ENCODE measurements around the gene ZNF428. TPM values are rescaled to one million over a fixed set of nuclear protein-coding genes. Genes with fewer than 3 reads are reported as not detected.
A peak's percentile ranks its signal among the peaks of the same experiment; 100 is the strongest.

ZNF428 gene
- total and polyA plus RNA-seq, 2 donors (not counting 1 experiment from before 2014, with no cell fraction given) = 17.2 to 43.9 TPM

GRCh38 chr19:43561139-43561970 is 58.1 kb downstream of the ZNF428 start:
- no peak for TF ChIP-seq EZH2 (IDR thresholded peaks at IDR 0.05; ENCODE audit: low read length, missing control alignments)
- TF ChIP-seq CTCF (conservative IDR thresholded peaks at IDR 0.05 in 1 of 2, IDR thresholded peaks at IDR 0.05 in 1 of 2; ENCODE audit: low read depth in 1 of 2, low read length in 2 of 2) = no peak
- H3K4me2 ChIP-seq (ENCODE audit: extremely low read depth, insufficient read depth, low read length) = no peak overlapping the region
- no peaks in the 10 kb centered on the region for H3K79me2 ChIP-seq (ENCODE audit: control insufficient read depth, insufficient read depth, low read length)
- no peak overlapping the region for H3K9ac ChIP-seq (ENCODE audit: insufficient read depth, low read length)
- H4K20me1 ChIP-seq (ENCODE audit: control insufficient read depth, extremely low read depth, insufficient read depth, low read length) = no peaks in the 10 kb centered on the region
- no peaks in the 10 kb centered on the region for H3K9me3 ChIP-seq (ENCODE audit: control insufficient read depth, insufficient read depth, low read depth, low read length)
- H3K36me3 ChIP-seq (ENCODE audit: control insufficient read depth, insufficient read depth, low read length) = peaks cover 6% of the 10 kb centered on the region
- no peaks in the 10 kb centered on the region for H3K27me3 ChIP-seq (ENCODE audit: control insufficient read depth, insufficient read depth, low read length)
- peaks cover 12% of the 10 kb centered on the region for H3K4me1 ChIP-seq (ENCODE audit: control insufficient read depth, extremely low read depth, insufficient read depth, low read length)
- no peak for DNase-seq (ENCODE audit: low read depth in 2 of 2)
- peak overlapping the region; percentile 26 for H3K27ac ChIP-seq (ENCODE audit: insufficient read depth, low read length)
- H2AFZ ChIP-seq (ENCODE audit: low read length) = no peak overlapping the region
- H3K4me3 ChIP-seq (replicated peaks in 1 of 4; ENCODE audit: control extremely low read depth in 1 of 4, insufficient read depth in 1 of 4, low read depth in 3 of 4, low read length in 4 of 4) = no peak overlapping the region

GRCh38 chr19:43560687-43561086 is 58.7 kb downstream of the ZNF428 start:
- no peak overlapping the region for H3K9ac ChIP-seq (ENCODE audit: insufficient read depth, low read length)
- H3K27me3 ChIP-seq (ENCODE audit: control insufficient read depth, insufficient read depth, low read length) = no peaks in the 10 kb centered on the region
- H2AFZ ChIP-seq (ENCODE audit: low read length) = no peak overlapping the region
- no peak overlapping the region for H3K4me3 ChIP-seq (replicated peaks in 1 of 4; ENCODE audit: control extremely low read depth in 1 of 4, insufficient read depth in 1 of 4, low read depth in 3 of 4, low read length in 4 of 4)
- H3K4me1 ChIP-seq (ENCODE audit: control insufficient read depth, extremely low read depth, insufficient read depth, low read length) = peaks cover 12% of the 10 kb centered on the region
- H3K27ac ChIP-seq (ENCODE audit: insufficient read depth, low read length) = peak overlapping the region; percentile 26
- H4K20me1 ChIP-seq (ENCODE audit: control insufficient read depth, extremely low read depth, insufficient read depth, low read length) = no peaks in the 10 kb centered on the region
- TF ChIP-seq CTCF (conservative IDR thresholded peaks at IDR 0.05 in 1 of 2, IDR thresholded peaks at IDR 0.05 in 1 of 2; ENCODE audit: low read depth in 1 of 2, low read length in 2 of 2) (no peak), EZH2 (IDR thresholded peaks at IDR 0.05; ENCODE audit: low read length, missing control alignments) (no peak)
- H3K9me3 ChIP-seq (ENCODE audit: control insufficient read depth, insufficient read depth, low read depth, low read length) = no peaks in the 10 kb centered on the region
- no peaks in the 10 kb centered on the region for H3K79me2 ChIP-seq (ENCODE audit: control insufficient read depth, insufficient read depth, low read length)
- H3K36me3 ChIP-seq (ENCODE audit: control insufficient read depth, insufficient read depth, low read length) = peaks cover 6% of the 10 kb centered on the region
- H3K4me2 ChIP-seq (ENCODE audit: extremely low read depth, insufficient read depth, low read length) = no peak overlapping the region
- DNase-seq (ENCODE audit: low read depth in 2 of 2) = no peak

Other genes starting within 250 kb of the ZNF428 start
- gene TEX101, start 204.7 kb downstream of the ZNF428 start, total RNA-seq = not detected in 2 replicates
- not detected in 2 replicates for gene TEX101, start 204.7 kb downstream of the ZNF428 start, polyA plus RNA-seq
- gene LYPD3, start 154.0 kb downstream of the ZNF428 start, total RNA-seq = 0.50 and 0.51 TPM in 2 replicates
- gene LYPD3, start 154.0 kb downstream of the ZNF428 start, polyA plus RNA-seq = 0.35 and 1.4 TPM in 2 replicates
- 22.3 and 35.8 TPM in 2 replicates for gene PHLDB3, start 114.9 kb downstream of the ZNF428 start, total RNA-seq
- 1.8 and 4.4 TPM in 2 replicates for gene PHLDB3, start 114.9 kb downstream of the ZNF428 start, polyA plus RNA-seq
- gene ETHE1, start 92.4 kb downstream of the ZNF428 start, total RNA-seq = 86.0 and 112 TPM in 2 replicates
- 65.2 and 129 TPM in 2 replicates for gene ETHE1, start 92.4 kb downstream of the ZNF428 start, polyA plus RNA-seq
- gene ZNF575, start 86.4 kb downstream of the ZNF428 start, total RNA-seq = 0.26 and 0.33 TPM in 2 replicates
- 0.27 TPM in 2 replicates for gene ZNF575, start 86.4 kb downstream of the ZNF428 start, polyA plus RNA-seq
- 13.6 and 14.5 TPM in 2 replicates for gene XRCC1, start 44.1 kb downstream of the ZNF428 start, total RNA-seq
- 8.6 and 17.5 TPM in 2 replicates for gene XRCC1, start 44.1 kb downstream of the ZNF428 start, polyA plus RNA-seq
- 7.2 and 14.7 TPM in 2 replicates for gene PINLYP, start 43.8 kb downstream of the ZNF428 start, total RNA-seq
- 5.1 TPM in 2 replicates for gene PINLYP, start 43.8 kb downstream of the ZNF428 start, polyA plus RNA-seq
- 11.6 and 12.2 TPM in 2 replicates for gene IRGQ, start 23.5 kb downstream of the ZNF428 start, total RNA-seq
- gene IRGQ, start 23.5 kb downstream of the ZNF428 start, polyA plus RNA-seq = 11.7 TPM in 2 replicates
- 8.7 and 9.7 TPM in 2 replicates for gene ZNF576, start 23.0 kb downstream of the ZNF428 start, total RNA-seq
- gene ZNF576, start 23.0 kb downstream of the ZNF428 start, polyA plus RNA-seq = 7.0 and 10.3 TPM in 2 replicates
- under 0.01 TPM in 1 of 2 replicates, not detected in the other for gene SRRM5, start 7.5 kb downstream of the ZNF428 start, total RNA-seq
- gene SRRM5, start 7.5 kb downstream of the ZNF428 start, polyA plus RNA-seq = 0.03 and 0.06 TPM in 2 replicates
- gene CADM4, start 20.2 kb upstream of the ZNF428 start, total RNA-seq = 1.5 and 2.1 TPM in 2 replicates
- gene CADM4, start 20.2 kb upstream of the ZNF428 start, polyA plus RNA-seq = 0.49 and 1.5 TPM in 2 replicates
- 31.1 and 48.1 TPM in 2 replicates for gene PLAUR, start 50.5 kb upstream of the ZNF428 start, total RNA-seq
- gene PLAUR, start 50.5 kb upstream of the ZNF428 start, polyA plus RNA-seq = 64.6 and 83.9 TPM in 2 replicates
- gene IRGC, start 96.4 kb upstream of the ZNF428 start, total RNA-seq = not detected in 2 replicates
- not detected in 2 replicates for gene IRGC, start 96.4 kb upstream of the ZNF428 start, polyA plus RNA-seq
- gene SMG9, start 135.3 kb upstream of the ZNF428 start, total RNA-seq = 5.9 and 6.1 TPM in 2 replicates
- gene SMG9, start 135.3 kb upstream of the ZNF428 start, polyA plus RNA-seq = 6.0 and 10.2 TPM in 2 replicates
- 0.26 and 0.83 TPM in 2 replicates for gene KCNN4, start 161.3 kb upstream of the ZNF428 start, total RNA-seq
- gene KCNN4, start 161.3 kb upstream of the ZNF428 start, polyA plus RNA-seq = 0.41 and 0.53 TPM in 2 replicates
- gene LYPD5, start 182.8 kb upstream of the ZNF428 start, total RNA-seq = 0.50 and 1.0 TPM in 2 replicates
- 0.12 and 0.37 TPM in 2 replicates for gene LYPD5, start 182.8 kb upstream of the ZNF428 start, polyA plus RNA-seq
- 12.8 and 15.2 TPM in 2 replicates for gene ZNF283, start 207.7 kb upstream of the ZNF428 start, total RNA-seq
- gene ZNF283, start 207.7 kb upstream of the ZNF428 start, polyA plus RNA-seq = 3.5 and 5.8 TPM in 2 replicates